ENCODE measurements around the gene C1QBP. TPM values are rescaled to one million over a fixed set of nuclear protein-coding genes. Genes with fewer than 3 reads are reported as not detected.

C1QBP gene
- total RNA-seq, 1 experiment from 2014 or later, result 457 TPM

DNA sequence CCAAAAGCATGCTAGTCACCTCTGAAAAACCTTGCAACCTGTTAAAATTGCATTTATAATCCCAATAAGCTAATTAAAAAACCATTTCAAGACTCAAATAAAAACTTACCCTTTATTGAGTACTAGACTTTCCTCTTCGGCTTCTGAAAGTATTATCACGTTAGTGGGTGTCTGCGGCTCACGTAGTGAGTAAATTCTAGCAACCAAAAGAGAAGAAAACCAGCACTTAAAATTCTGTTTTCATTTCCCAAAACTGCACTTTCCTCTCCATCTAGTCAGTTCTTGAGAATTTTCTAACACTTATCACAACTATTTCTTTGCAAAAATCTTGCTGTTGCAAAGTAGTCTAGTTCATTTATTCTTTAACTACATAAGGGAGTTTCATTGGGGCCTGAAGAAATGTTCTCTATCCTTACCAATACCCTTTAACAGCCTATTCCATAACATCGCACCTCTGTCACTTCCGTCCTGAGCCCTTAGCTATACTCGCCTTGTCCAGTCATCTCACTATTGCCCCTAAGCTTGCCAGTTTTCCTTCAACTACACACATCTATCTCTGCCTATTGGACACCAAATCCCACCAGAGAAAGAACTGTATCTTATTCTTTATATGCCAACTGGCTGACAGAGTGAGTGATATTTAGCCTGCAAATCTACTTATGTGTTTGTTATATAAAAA, 28.2 kb downstream of the C1QBP start:
- peaks cover 94% of the 10 kb centered on the region for H3K36me3 ChIP-seq (ENCODE audit: insufficient read depth, low read length, poor library complexity, severe bottlenecking)
- POLR2A ChIA-PET (ENCODE audit: low non-redundant PET), result no interaction called here
- intact Hi-C loops (cut with micrococcal nuclease; ENCODE audit: unreplicated experiment), result no loop called here
- TF ChIP-seq, protein P1, sequence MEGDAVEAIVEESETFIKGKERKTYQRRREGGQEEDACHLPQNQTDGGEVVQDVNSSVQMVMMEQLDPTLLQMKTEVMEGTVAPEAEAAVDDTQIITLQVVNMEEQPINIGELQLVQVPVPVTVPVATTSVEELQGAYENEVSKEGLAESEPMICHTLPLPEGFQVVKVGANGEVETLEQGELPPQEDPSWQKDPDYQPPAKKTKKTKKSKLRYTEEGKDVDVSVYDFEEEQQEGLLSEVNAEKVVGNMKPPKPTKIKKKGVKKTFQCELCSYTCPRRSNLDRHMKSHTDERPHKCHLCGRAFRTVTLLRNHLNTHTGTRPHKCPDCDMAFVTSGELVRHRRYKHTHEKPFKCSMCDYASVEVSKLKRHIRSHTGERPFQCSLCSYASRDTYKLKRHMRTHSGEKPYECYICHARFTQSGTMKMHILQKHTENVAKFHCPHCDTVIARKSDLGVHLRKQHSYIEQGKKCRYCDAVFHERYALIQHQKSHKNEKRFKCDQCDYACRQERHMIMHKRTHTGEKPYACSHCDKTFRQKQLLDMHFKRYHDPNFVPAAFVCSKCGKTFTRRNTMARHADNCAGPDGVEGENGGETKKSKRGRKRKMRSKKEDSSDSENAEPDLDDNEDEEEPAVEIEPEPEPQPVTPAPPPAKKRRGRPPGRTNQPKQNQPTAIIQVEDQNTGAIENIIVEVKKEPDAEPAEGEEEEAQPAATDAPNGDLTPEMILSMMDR (conservative IDR thresholded peaks at IDR 0.05; ENCODE audit: low read depth, low read length), result no peak
- no peak for TF ChIP-seq EZH2 (IDR thresholded peaks at IDR 0.05; ENCODE audit: borderline replicate concordance, low read depth, low read length, poor library complexity, severe bottlenecking)
- no peaks in the 10 kb centered on the region for H3K27me3 ChIP-seq (replicated peaks; ENCODE audit: insufficient read depth, low read depth, low read length, poor library complexity)
- H3K4me1 ChIP-seq (ENCODE audit: insufficient read depth, low read length, poor library complexity, severe bottlenecking), result no peaks in the 10 kb centered on the region
- no peaks in the 10 kb centered on the region for H3K9me3 ChIP-seq (ENCODE audit: low read depth, low read length, poor library complexity, severe bottlenecking)
- H3K27ac ChIP-seq (ENCODE audit: low read depth, low read length, poor library complexity, severe bottlenecking), result no peak overlapping the region
- CTCF ChIA-PET, result no interaction called here
- DNase-seq (ENCODE audit: low spot score), result no peak
- H3K4me3 ChIP-seq (ENCODE audit: low read depth, low read length, poor library complexity, severe bottlenecking), result no peak overlapping the region
- no TSS peak for BruUV-seq (replicated peaks)

DNA sequence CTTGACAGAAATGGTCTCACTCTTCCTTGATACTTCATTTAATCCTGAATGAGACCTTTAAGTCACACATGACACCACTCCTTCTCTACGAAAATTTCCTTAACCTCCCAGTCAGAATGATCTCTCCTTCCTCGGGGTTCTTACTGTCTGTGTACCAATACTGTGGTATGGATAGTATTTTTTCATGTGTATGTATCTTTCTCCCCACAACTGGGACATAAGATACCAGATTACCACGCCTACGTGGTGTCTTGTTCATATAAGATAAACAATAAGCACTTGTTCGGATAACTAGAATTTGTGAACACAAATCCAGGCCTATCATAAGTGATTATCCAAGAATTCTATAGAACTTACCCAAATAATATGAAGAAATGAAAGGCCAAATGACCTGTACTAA, 30.8 kb downstream of the C1QBP start:
- no TSS peak for BruUV-seq (replicated peaks)
- no peaks in the 10 kb centered on the region for H3K27me3 ChIP-seq (replicated peaks; ENCODE audit: insufficient read depth, low read depth, low read length, poor library complexity)
- no peaks in the 10 kb centered on the region for H3K9me3 ChIP-seq (ENCODE audit: low read depth, low read length, poor library complexity, severe bottlenecking)
- H3K27ac ChIP-seq (ENCODE audit: low read depth, low read length, poor library complexity, severe bottlenecking), result no peak overlapping the region
- no peak for DNase-seq (ENCODE audit: low spot score)
- CTCF ChIA-PET, result no interaction called here
- peaks cover 93% of the 10 kb centered on the region for H3K36me3 ChIP-seq (ENCODE audit: insufficient read depth, low read length, poor library complexity, severe bottlenecking)
- POLR2A ChIA-PET (ENCODE audit: low non-redundant PET), result no interaction called here
- TF ChIP-seq EZH2 (IDR thresholded peaks at IDR 0.05; ENCODE audit: borderline replicate concordance, low read depth, low read length, poor library complexity, severe bottlenecking), result no peak
- TF ChIP-seq, protein P1 (conservative IDR thresholded peaks at IDR 0.05; ENCODE audit: low read depth, low read length), result no peak
- no peak overlapping the region for H3K4me3 ChIP-seq (ENCODE audit: low read depth, low read length, poor library complexity, severe bottlenecking)
- intact Hi-C loops (cut with micrococcal nuclease; ENCODE audit: unreplicated experiment), result no loop called here
- H3K4me1 ChIP-seq (ENCODE audit: insufficient read depth, low read length, poor library complexity, severe bottlenecking), result no peaks in the 10 kb centered on the region

DNA sequence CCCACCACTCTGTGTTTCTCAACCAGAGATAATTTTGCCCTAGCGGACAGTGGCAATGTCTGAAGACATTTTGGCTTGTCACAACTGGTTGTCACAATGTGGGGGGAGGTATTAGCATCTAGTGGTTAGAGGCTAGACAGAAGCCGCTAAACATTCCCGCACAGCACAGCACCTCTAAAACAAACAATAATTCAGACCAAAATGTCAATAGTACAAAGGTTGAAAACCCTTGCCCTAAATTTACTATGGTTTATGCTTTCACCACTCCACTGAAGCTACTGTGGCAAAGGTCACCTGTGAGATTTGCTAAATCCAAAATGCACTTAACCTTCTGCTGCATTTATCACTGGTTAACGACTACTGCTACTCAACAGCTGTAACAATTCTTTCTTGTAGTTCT, 33.6 kb downstream of the C1QBP start:
- Histone ChIP-seq H3K4me3 (ENCODE audit: low read depth, low read length, poor library complexity, severe bottlenecking) (no peak overlapping the region), H3K36me3 (ENCODE audit: insufficient read depth, low read length, poor library complexity, severe bottlenecking) (peaks cover 92% of the 10 kb centered on the region), H3K27ac (ENCODE audit: low read depth, low read length, poor library complexity, severe bottlenecking) (no peak overlapping the region), H3K4me1 (ENCODE audit: insufficient read depth, low read length, poor library complexity, severe bottlenecking) (no peaks in the 10 kb centered on the region), H3K27me3 (replicated peaks; ENCODE audit: insufficient read depth, low read depth, low read length, poor library complexity) (no peaks in the 10 kb centered on the region), H3K9me3 (ENCODE audit: low read depth, low read length, poor library complexity, severe bottlenecking) (no peaks in the 10 kb centered on the region)
- ChIA-PET CTCF (no interaction called here), POLR2A (ENCODE audit: low non-redundant PET) (no interaction called here)
- intact Hi-C loops (cut with micrococcal nuclease; ENCODE audit: unreplicated experiment), result no loop called here
- TF ChIP-seq, protein P1 (conservative IDR thresholded peaks at IDR 0.05; ENCODE audit: low read depth, low read length), result no peak
- no peak for TF ChIP-seq EZH2 (IDR thresholded peaks at IDR 0.05; ENCODE audit: borderline replicate concordance, low read depth, low read length, poor library complexity, severe bottlenecking)
- DNase-seq (ENCODE audit: low spot score), result no peak
- BruUV-seq (replicated peaks), result no TSS peak

Measured in A673 (cell line).